DND-41 (cell line): ENCODE results near the gene PLEKHA6.

Experiments
- EZH2 ChIP-seq: IDR thresholded peaks from 3 replicates; pipeline ENCODE4 v1.6.1; 2012; ENCODE audit warnings: borderline replicate concordance, low read depth, mild to moderate bottlenecking, moderate library complexity, low read length, inconsistent platforms; ENCODE audit not compliant: severe bottlenecking
- TF ChIP-seq, protein P1 (sequence below): IDR thresholded peaks from 2 replicates; pipeline ENCODE4 v1.5.1; 2012; ENCODE audit warnings: borderline replicate concordance, low read length, moderate library complexity, mild to moderate bottlenecking; ENCODE audit not compliant: poor library complexity, severe bottlenecking; ENCODE audit errors: extremely low read depth

DNA sequence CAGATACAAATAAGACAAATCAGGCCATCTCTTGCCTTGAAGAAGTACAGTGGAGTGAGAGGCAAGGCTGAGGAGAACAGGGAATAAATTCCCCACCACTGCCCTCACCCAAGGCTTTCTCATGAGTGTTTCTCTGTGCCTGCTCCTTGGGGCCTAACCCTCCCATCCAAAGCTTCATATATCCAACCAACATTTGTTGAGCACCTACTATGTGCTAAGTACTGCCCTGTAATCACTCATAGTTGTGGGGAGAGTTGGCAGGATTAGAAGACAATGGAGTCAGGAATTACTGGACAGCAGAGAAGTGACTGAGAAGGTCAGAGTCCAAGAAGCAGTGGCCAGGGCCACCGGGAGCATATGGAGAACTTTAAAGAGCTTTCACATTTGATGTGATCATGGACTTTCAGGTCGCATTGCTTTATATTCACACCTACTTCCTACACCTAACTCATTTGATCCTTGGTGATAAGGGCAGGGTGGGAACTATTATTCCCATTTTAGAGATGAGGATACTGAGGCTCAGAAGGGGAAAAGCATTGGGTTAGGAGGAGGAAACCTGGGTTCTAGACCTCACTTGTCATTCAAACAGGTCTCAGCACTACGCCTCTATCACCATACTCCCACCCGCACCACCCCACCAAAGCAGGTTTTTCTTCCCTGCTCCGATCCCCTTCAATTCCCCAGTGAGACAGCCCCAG lies 6.4 kb downstream of the PLEKHA6 start:
- TF ChIP-seq, protein P1, sequence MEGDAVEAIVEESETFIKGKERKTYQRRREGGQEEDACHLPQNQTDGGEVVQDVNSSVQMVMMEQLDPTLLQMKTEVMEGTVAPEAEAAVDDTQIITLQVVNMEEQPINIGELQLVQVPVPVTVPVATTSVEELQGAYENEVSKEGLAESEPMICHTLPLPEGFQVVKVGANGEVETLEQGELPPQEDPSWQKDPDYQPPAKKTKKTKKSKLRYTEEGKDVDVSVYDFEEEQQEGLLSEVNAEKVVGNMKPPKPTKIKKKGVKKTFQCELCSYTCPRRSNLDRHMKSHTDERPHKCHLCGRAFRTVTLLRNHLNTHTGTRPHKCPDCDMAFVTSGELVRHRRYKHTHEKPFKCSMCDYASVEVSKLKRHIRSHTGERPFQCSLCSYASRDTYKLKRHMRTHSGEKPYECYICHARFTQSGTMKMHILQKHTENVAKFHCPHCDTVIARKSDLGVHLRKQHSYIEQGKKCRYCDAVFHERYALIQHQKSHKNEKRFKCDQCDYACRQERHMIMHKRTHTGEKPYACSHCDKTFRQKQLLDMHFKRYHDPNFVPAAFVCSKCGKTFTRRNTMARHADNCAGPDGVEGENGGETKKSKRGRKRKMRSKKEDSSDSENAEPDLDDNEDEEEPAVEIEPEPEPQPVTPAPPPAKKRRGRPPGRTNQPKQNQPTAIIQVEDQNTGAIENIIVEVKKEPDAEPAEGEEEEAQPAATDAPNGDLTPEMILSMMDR = no peak
- TF ChIP-seq EZH2 = no peak
